HepG2 (cell line): ENCODE results near the gene AUP1. TPM values are rescaled to one million over a fixed set of nuclear protein-coding genes. Genes with fewer than 3 reads are reported as not detected.

Experiments used
- CERS6 ChIP-seq: sonication (generic); formaldehyde crosslinking; IDR thresholded peaks from 2 replicates; pipeline ENCODE4 v1.5.0; 2020; ENCODE audit warnings: missing genetic modification reagents
- CTCF ChIP-seq: sonication (generic); formaldehyde crosslinking; IDR thresholded peaks from 2 replicates; pipeline ENCODE4 v1.5.0; 2020; ENCODE audit warnings: mild to moderate bottlenecking, missing genetic modification reagents, moderate library complexity
- ESRRA ChIP-seq: sonication (generic); formaldehyde crosslinking; IDR thresholded peaks from 2 replicates; pipeline ENCODE4 v1.5.1; 2020; ENCODE audit warnings: mild to moderate bottlenecking, low read depth, missing genetic modification reagents
- FIP1L1 ChIP-seq: fragments of 200-400 bp; formaldehyde crosslinking; IDR thresholded peaks from 2 replicates; pipeline ENCODE4 v1.6.1; 2018; ENCODE audit warnings: low read depth, mild to moderate bottlenecking, low read length, moderate library complexity, borderline replicate concordance; ENCODE audit not compliant: insufficient read depth
- GABPB1 ChIP-seq: IDR thresholded peaks from 2 replicates; pipeline ENCODE4 v1.6.1; 2016; ENCODE audit warnings: mild to moderate bottlenecking, missing genetic modification reagents, moderate library complexity, missing compliant biosample characterization
- ISX ChIP-seq: sonication (generic); formaldehyde crosslinking; conservative IDR thresholded peaks from 2 replicates; pipeline ENCODE4 v1.5.0; 2020; ENCODE audit warnings: missing genetic modification reagents
- KLF16 ChIP-seq, 2 experiments: sonication (generic) in 1 of 2; formaldehyde crosslinking in 1 of 2; IDR thresholded peaks; 2 replicates each; pipeline versions ENCODE4 v1.6.1 to v1.8.0; 2016 to 2023; ENCODE audit warnings: missing genetic modification reagents in 2 of 2, missing compliant biosample characterization in 1 of 2
- NCOA1 ChIP-seq: sonication (generic); formaldehyde crosslinking; IDR thresholded peaks from 2 replicates; pipeline ENCODE4 v1.9.0; 2021; ENCODE audit warnings: missing genetic modification reagents
- RAD21 ChIP-seq: fragments of 450-650 bp; formaldehyde crosslinking; IDR thresholded peaks from 2 replicates; pipeline ENCODE4 v1.5.0; 2020; ENCODE audit warnings: mild to moderate bottlenecking
- TBL1XR1 ChIP-seq: fragments of 150-350 bp; IDR thresholded peaks from 2 replicates; pipeline ENCODE4 v1.6.1; 2014; ENCODE audit warnings: borderline replicate concordance, low read length; ENCODE audit not compliant: partially characterized antibody
- ZBTB20 ChIP-seq: sonication (generic); formaldehyde crosslinking; IDR thresholded peaks from 2 replicates; pipeline ENCODE4 v1.8.1; 2023; ENCODE audit warnings: missing genetic modification reagents, low read depth, mild to moderate bottlenecking, borderline replicate concordance
- ZBTB21 ChIP-seq: sonication (generic); formaldehyde crosslinking; IDR thresholded peaks from 2 replicates; pipeline ENCODE4 v1.4.0; 2020; ENCODE audit warnings: missing genetic modification reagents
- ZBTB7B ChIP-seq: sonication (generic); formaldehyde crosslinking; IDR thresholded peaks from 2 replicates; pipeline ENCODE4 v1.4.0; 2020; ENCODE audit warnings: missing genetic modification reagents
- ZKSCAN5 ChIP-seq: sonication (generic); formaldehyde crosslinking; IDR thresholded peaks from 2 replicates; pipeline ENCODE4 v1.5.1; 2020; ENCODE audit warnings: mild to moderate bottlenecking, missing genetic modification reagents
- ZMAT3 ChIP-seq: sonication (generic); formaldehyde crosslinking; conservative IDR thresholded peaks from 2 replicates; pipeline ENCODE4 v1.7.0; 2021; ENCODE audit warnings: missing genetic modification reagents
- ZMAT5 ChIP-seq: sonication (generic); formaldehyde crosslinking; IDR thresholded peaks from 2 replicates; pipeline ENCODE4 v1.5.0; 2020; ENCODE audit warnings: mild to moderate bottlenecking, low read depth, missing genetic modification reagents, borderline replicate concordance
- ZNF142 ChIP-seq: sonication (generic); formaldehyde crosslinking; IDR thresholded peaks from 2 replicates; pipeline ENCODE4 v1.4.0; 2020; ENCODE audit warnings: missing genetic modification reagents
- ZNF510 ChIP-seq: sonication (generic); formaldehyde crosslinking; IDR thresholded peaks from 2 replicates; pipeline ENCODE4 v1.4.0; 2020; ENCODE audit warnings: low read depth, mild to moderate bottlenecking, missing genetic modification reagents
- ZNF644 ChIP-seq: IDR thresholded peaks from 2 replicates; pipeline ENCODE4 v1.6.1; 2016; ENCODE audit warnings: low read depth
- ZNF709 ChIP-seq: sonication (generic); formaldehyde crosslinking; IDR thresholded peaks from 2 replicates; pipeline ENCODE4 v1.5.0; 2020; ENCODE audit warnings: mild to moderate bottlenecking, missing genetic modification reagents
- ZNF878 ChIP-seq: sonication (generic); formaldehyde crosslinking; IDR thresholded peaks from 2 replicates; pipeline ENCODE4 v1.8.1; 2023; ENCODE audit warnings: mild to moderate bottlenecking, missing genetic modification reagents, moderate library complexity
- polyA plus RNA-seq, 8 experiments: library from polyadenylated mRNA; depleted of rRNA in 3 of 8; stranded (reverse) in 7 of 8; unstranded in 1 of 8; fragments of >200 nt; fragmentation: Illumina TruSeq in 4 of 8; extraction: Trizol in 4 of 8; gene quantifications; 2 replicates each; pipeline versions ENCODE4 v1.2.1 to v1.2.3, GENCODE V29; 2011 to 2016; ENCODE audit warnings: low read depth in 4 of 8, missing spikeins in 1 of 8, mixed read lengths in 1 of 8; ENCODE audit not compliant: insufficient read depth in 1 of 8
- total RNA-seq, 5 experiments: library from RNA; depleted of rRNA; stranded (reverse); fragments of >200 nt; fragmentation: Illumina TruSeq; extraction: Trizol; gene quantifications; 2 replicates each; pipeline ENCODE4 v1.2.3, GENCODE V29; 2016; ENCODE audit warnings: low read depth in 1 of 5

Gene AUP1
- total and polyA plus RNA-seq, 2 of the 13 experiments (the other 11 are each of a cell fraction or from before 2014, with no cell fraction given): 174 to 267 TPM

GRCh38 chr2:74529357-74530238 is at the start of gene AUP1, which contains the start of gene HTRA2 (continued):
- TF ChIP-seq FIP1L1 (no peak), ZBTB7B (peak; percentile 55), ISX (CRISPR knock-in tag) (no peak), ZNF878 (no peak), RAD21 (CRISPR knock-in tag) (peak; percentile 52), ESRRA (CRISPR knock-in tag) (peak; percentile 39), ZNF709 (CRISPR knock-in tag) (peak; percentile 36; the same call in 1 of the 2 replicates), KLF16 (CRISPR knock-in tag; IDR thresholded peaks at IDR 0.05) (peak; percentile 88 to 90; a peak in 3 of 4 replicates), TBL1XR1 (peak; percentile 76), ZMAT5 (no peak), ZKSCAN5 (no peak), GABPB1 (CRISPR knock-in tag) (peak; percentile 97), CERS6 (CRISPR knock-in tag) (no peak), ZMAT3 (peak; percentile 95), ZNF510 (CRISPR knock-in tag) (peak; percentile 91; the same call in 1 of the 2 replicates), ZNF644 (no peak), ZBTB20 (CRISPR knock-in tag) (peak; percentile 77; the same call in 1 of the 2 replicates), ZNF142 (CRISPR knock-in tag) (peak; percentile 85), NCOA1 (no peak), ZBTB21 (CRISPR knock-in tag) (no peak; the same call in 1 of the 2 replicates), CTCF (peak; percentile 33)
